ENCODE data around the gene CRAMP1. TPM values are rescaled to one million over a fixed set of nuclear protein-coding genes. Genes with fewer than 3 reads are reported as not detected.

The CRAMP1 gene
- total and polyA plus RNA-seq, 2 of the 8 experiments (the other 6 are each of a cell fraction or from before 2014, with no cell fraction given), result 19.2 to 23.2 TPM

- no peak for TF ChIP-seq KDM4A (IDR thresholded peaks at IDR 0.05; ENCODE audit: low read depth, low read length, severe bottlenecking)
- TF ChIP-seq PHF8 (conservative IDR thresholded peaks at IDR 0.05; ENCODE audit: low read depth, low read length), result no peak
These were observed 35.7 kb downstream of the CRAMP1 start (continued) for GRCh38 chr16:1647856-1648255.
